Activated naive CD8-positive, alpha-beta T cell treated with anti-CD3 and anti-CD28 coated beads for 36 hours (primary cell): ENCODE results near the gene OR5H14. TPM values are rescaled to one million over a fixed set of nuclear protein-coding genes. Genes with fewer than 3 reads are reported as not detected.
"Not testable (repeated sequence)": the region's sequence is repeated elsewhere in the genome, so short reads cannot be mapped to it uniquely, and the experiment has no call there.

Experiments used
- DNase-seq: peaks from one replicate; pipeline ENCODE4 v3.0.0; 2021
- H3K27ac Mint-ChIP-seq: one replicate; pipeline ENCODE4 v1.8.0; 2022; ENCODE audit warnings: mild to moderate bottlenecking, moderate library complexity, mixed read lengths
- H3K27me3 Mint-ChIP-seq: one replicate; pipeline ENCODE4 v1.8.0; 2022; ENCODE audit warnings: mild to moderate bottlenecking, mixed read lengths
- H3K36me3 Mint-ChIP-seq: one replicate; pipeline ENCODE4 v1.8.0; 2021; ENCODE audit warnings: mild to moderate bottlenecking, mixed read lengths
- H3K4me1 Mint-ChIP-seq: one replicate; pipeline ENCODE4 v1.8.0; 2021; ENCODE audit warnings: mixed read lengths
- H3K4me3 Mint-ChIP-seq: one replicate; pipeline ENCODE4 v1.8.0; 2022; ENCODE audit warnings: mild to moderate bottlenecking, moderate library complexity, mixed read lengths
- H3K9me3 Mint-ChIP-seq: one replicate; pipeline ENCODE4 v1.8.0; 2022; ENCODE audit warnings: mixed read lengths
- total RNA-seq, 2 experiments: library from RNA; stranded (reverse); gene quantifications; one replicate each; pipeline ENCODE4 v1.2.3, GENCODE V29; 2021

OR5H14 gene
- not detected for total RNA-seq

DNA sequence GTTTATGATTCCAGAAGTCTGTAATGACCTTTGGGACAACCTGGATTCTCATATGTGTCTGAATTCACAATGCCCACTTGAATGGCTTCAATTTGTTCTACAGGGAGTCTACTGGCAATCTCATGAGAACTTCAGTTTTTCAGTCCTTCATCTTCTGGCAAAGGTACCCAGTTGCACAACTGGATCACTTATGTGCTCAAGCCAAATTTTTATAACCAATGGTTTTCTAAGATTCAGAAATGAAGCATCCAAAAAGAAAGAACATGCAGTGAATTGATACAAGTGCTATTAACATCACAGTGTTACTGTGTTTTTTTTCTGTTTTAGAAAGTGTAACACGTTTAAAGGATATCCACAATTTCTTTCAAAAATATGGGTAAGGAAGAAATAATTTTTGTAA, at the start of gene OR5H14:
Gene OR5H14, plus strand, starts transcription at position 301 of the 400 bp plus-strand sequence. CDS start 1,907 bp downstream, outside the sequence.
- no peaks in the 10 kb centered on the region for H3K4me1 Mint-ChIP-seq
- peaks cover 3% of the 10 kb centered on the region for H3K27me3 Mint-ChIP-seq
- no peak within 1 kb of the TSS for H3K27ac Mint-ChIP-seq
- H3K4me3 Mint-ChIP-seq = no peak within 1 kb of the TSS
- no peaks in the 10 kb centered on the region for H3K36me3 Mint-ChIP-seq
- no peak for DNase-seq
- peaks cover 3% of the 10 kb centered on the region for H3K9me3 Mint-ChIP-seq

DNA sequence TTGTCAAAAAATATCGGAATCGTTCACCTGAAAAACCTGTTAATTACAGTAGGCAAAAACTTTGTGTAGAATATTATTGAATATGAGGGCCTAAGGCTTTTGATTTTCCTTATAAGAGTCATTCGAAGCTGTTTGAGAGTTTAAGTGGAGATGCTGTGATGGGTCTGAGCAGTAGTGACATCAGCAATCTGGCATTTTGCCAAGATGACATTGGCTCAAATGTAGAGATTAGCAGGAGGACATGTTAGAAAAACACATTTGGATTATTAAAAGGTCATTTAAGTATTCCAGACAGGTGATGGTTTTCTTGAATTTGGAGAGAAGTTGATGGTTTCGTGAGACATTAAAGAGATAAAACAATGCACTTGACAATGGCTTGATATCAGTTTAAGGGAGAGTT, 47.4 kb upstream of the OR5H14 start:
- Mint-ChIP-seq H3K27me3 (peaks cover under 1% of the 10 kb centered on the region), H3K4me1 (no peaks in the 10 kb centered on the region), H3K36me3 (no peaks in the 10 kb centered on the region), H3K27ac (no peak overlapping the region), H3K4me3 (no peak overlapping the region), H3K9me3 (no peaks in the 10 kb centered on the region)
- DNase-seq = no peak

- H3K4me3 Mint-ChIP-seq = no peak overlapping the region
- peaks cover 5% of the 10 kb centered on the region for H3K27me3 Mint-ChIP-seq
- peaks cover 2% of the 10 kb centered on the region for H3K9me3 Mint-ChIP-seq
- H3K36me3 Mint-ChIP-seq = no peaks in the 10 kb centered on the region
- H3K4me1 Mint-ChIP-seq = no peaks in the 10 kb centered on the region
- DNase-seq = no peak
- H3K27ac Mint-ChIP-seq = no peak overlapping the region
These were observed 39.1 kb upstream of the OR5H14 start for GRCh38 chr3:98108162-98108561.

DNA sequence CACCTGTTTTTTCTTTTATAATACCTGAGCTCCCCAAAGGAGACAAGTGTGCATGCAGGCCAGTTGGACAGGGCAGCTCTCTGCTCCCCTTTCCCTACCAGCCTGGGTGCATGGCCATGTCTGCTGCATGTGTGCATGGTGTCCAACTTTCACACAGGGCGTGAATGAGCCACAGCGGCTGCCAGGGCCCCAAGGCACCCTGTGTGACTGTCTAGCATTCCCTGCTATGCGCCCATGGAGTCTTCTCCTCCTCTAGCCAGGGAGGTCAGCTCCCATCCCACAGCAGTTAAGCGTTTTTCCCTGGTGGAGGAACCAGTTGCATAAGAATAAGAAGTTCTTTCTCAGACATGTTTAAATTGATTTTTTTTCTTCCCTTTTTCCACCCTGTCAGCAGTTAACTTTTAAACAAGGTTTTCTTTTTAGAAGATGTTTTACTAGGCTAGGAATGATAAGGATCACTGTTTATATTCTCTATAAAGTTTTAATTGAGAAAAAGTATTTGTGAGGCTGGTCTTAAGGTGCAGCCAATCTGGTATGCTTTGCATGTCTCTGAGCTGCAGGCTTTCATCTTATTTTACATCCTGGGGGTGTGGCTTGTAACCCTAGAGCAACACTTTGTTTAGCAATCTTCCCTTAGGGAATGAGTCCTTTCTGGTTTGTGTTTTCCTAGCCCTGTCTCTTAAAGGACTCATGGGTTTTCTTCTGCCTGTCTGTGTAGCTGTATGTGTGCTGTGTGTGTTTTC, 37.3 kb upstream of the OR5H14 start:
- Mint-ChIP-seq H3K4me1 (no peaks in the 10 kb centered on the region), H3K4me3 (no peak overlapping the region), H3K9me3 (peaks cover 7% of the 10 kb centered on the region), H3K36me3 (no peaks in the 10 kb centered on the region), H3K27ac (no peak overlapping the region), H3K27me3 (peaks cover 5% of the 10 kb centered on the region)
- DNase-seq = no peak

- Mint-ChIP-seq H3K4me1 (no peaks in the 10 kb centered on the region), H3K27ac (no peak overlapping the region), H3K36me3 (no peaks in the 10 kb centered on the region), H3K9me3 (peaks cover 7% of the 10 kb centered on the region), H3K27me3 (peaks cover 3% of the 10 kb centered on the region), H3K4me3 (no peak overlapping the region)
- DNase-seq = no peak
These were observed 36.8 kb upstream of the OR5H14 start for GRCh38 chr3:98110550-98110908.

GRCh38 chr3:98114264-98114663, 33.0 kb upstream of the OR5H14 start:
- Mint-ChIP-seq H3K27me3 (peaks cover 6% of the 10 kb centered on the region), H3K27ac (no peak overlapping the region), H3K4me1 (no peaks in the 10 kb centered on the region), H3K9me3 (peaks cover 7% of the 10 kb centered on the region), H3K36me3 (no peaks in the 10 kb centered on the region), H3K4me3 (no peak overlapping the region)
- DNase-seq = no peak

GRCh38 chr3:98115717-98116116, 31.6 kb upstream of the OR5H14 start:
- Mint-ChIP-seq H3K4me1 (no peaks in the 10 kb centered on the region), H3K36me3 (no peaks in the 10 kb centered on the region), H3K4me3 (no peak overlapping the region), H3K27me3 (peaks cover 6% of the 10 kb centered on the region), H3K9me3 (peaks cover 7% of the 10 kb centered on the region), H3K27ac (no peak overlapping the region)
- DNase-seq = no peak

DNA sequence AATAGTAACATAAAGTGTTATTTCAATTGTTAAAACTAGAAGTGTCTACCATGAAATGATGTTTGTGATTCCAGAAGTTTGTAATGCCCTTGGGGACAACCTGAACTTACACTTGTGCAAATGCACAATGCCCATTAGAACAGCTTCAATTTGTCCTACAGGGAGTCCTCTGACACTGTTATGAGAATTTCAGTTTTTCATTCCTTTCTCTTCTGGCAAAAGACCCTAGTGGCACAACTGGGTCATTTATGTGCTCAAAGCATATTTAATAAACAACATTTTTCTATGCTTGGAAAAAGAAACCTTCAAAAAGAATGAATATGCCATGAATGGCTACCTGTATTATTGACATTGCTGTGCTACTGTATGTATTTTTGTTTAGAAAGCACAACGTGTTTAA, 16.9 kb upstream of the OR5H14 start, which contains the start of gene OR5H1:
Gene OR5H1, plus strand, starts transcription at position 301 of the 400 bp plus-strand sequence. CDS start 1,977 bp downstream, outside the sequence.
- no peaks in the 10 kb centered on the region for H3K4me1 Mint-ChIP-seq
- H3K27ac Mint-ChIP-seq = no peak within 1 kb of the TSS
- peaks cover 3% of the 10 kb centered on the region for H3K27me3 Mint-ChIP-seq
- no peak within 1 kb of the TSS for H3K4me3 Mint-ChIP-seq
- DNase-seq = no peak
- H3K9me3 Mint-ChIP-seq = no peaks in the 10 kb centered on the region
- no peaks in the 10 kb centered on the region for H3K36me3 Mint-ChIP-seq

DNA sequence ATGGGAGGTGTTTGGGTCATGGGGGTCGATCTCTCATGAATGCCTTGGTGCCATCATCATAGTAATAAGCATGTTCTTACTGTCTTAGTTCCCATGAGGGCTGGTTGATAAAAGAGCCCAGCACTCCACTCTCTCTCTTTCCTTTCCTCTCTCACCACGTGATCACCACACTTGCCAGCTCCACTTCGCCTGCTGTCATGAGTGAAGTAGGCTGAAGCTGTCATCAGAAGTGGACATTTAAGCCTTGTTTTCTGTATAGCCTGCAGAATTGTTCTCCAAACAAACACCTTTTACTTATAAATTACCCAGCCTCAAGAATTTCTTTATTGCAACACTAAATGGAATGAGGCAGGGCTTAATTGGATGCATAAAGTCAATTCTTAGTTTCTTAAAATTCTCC, 10.6 kb upstream of the OR5H14 start:
- no peak overlapping the region for H3K4me3 Mint-ChIP-seq
- no peak overlapping the region for H3K27ac Mint-ChIP-seq
- peaks cover 3% of the 10 kb centered on the region for H3K27me3 Mint-ChIP-seq
- H3K36me3 Mint-ChIP-seq = no peaks in the 10 kb centered on the region
- no peak for DNase-seq
- no peaks in the 10 kb centered on the region for H3K9me3 Mint-ChIP-seq
- no peaks in the 10 kb centered on the region for H3K4me1 Mint-ChIP-seq

GRCh38 chr3:98137826-98138557, 9.3 kb upstream of the OR5H14 start:
- not testable (repeated sequence) for H3K36me3 Mint-ChIP-seq, H3K4me3 Mint-ChIP-seq, H3K27me3 Mint-ChIP-seq

DNA sequence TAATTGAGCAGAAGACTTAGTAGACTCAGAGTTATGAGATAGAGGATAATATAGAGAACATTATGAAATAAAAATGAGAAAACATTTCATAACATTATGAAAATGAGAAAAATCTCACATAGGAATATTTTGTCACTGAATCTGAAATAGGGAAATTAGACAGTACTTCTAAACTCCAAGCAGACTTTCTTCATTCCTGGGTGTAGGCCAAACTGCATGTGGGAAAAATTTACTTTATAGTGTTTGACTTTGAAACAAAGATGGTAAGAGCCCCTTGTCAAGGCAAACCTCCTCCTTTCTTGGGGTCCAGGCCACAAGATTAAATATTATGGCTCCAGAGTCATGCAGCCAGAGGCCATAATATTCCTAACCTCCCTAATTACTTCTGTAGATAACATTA, 6.7 kb upstream of the OR5H14 start:
- Mint-ChIP-seq H3K4me1 (no peaks in the 10 kb centered on the region), H3K4me3 (no peak overlapping the region), H3K36me3 (no peaks in the 10 kb centered on the region)

More at GRCh38 chr3:98137826-98138557, 9.3 kb upstream of the OR5H14 start:
- H3K4me1 Mint-ChIP-seq, H3K9me3 Mint-ChIP-seq, H3K27ac Mint-ChIP-seq, DNase-seq: not testable (repeated sequence)

GRCh38 chr3:98148751-98149150, 1.5 kb downstream of the OR5H14 start:
- Mint-ChIP-seq H3K4me3 (no peak overlapping the region), H3K4me1 (no peaks in the 10 kb centered on the region), H3K27ac (no peak overlapping the region), H3K36me3 (no peaks in the 10 kb centered on the region), H3K27me3 (peaks cover 3% of the 10 kb centered on the region), H3K9me3 (peaks cover 3% of the 10 kb centered on the region)
- DNase-seq = no peak

More for the DNA sequence above, 6.7 kb upstream of the OR5H14 start:
- no peak for DNase-seq
- Mint-ChIP-seq H3K9me3 (no peaks in the 10 kb centered on the region), H3K27ac (no peak overlapping the region), H3K27me3 (no peaks in the 10 kb centered on the region)

DNA sequence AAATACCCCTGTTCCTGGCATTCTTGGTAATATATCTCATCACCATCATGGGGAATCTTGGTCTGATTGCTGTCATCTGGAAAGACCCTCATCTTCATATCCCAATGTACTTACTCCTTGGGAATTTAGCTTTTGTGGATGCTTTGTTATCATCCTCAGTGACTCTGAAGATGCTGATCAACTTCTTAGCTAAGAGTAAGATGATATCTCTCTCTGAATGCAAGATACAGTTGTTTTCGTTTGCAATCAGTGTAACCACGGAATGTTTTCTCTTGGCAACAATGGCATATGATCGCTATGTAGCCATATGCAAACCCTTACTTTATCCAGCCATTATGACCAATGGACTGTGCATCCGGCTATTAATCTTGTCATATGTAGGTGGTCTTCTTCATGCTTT, 2.2 kb downstream of the OR5H14 start:
- not testable (repeated sequence) for H3K4me1 Mint-ChIP-seq, H3K4me3 Mint-ChIP-seq, DNase-seq, H3K27ac Mint-ChIP-seq, H3K36me3 Mint-ChIP-seq, H3K9me3 Mint-ChIP-seq, H3K27me3 Mint-ChIP-seq

DNA sequence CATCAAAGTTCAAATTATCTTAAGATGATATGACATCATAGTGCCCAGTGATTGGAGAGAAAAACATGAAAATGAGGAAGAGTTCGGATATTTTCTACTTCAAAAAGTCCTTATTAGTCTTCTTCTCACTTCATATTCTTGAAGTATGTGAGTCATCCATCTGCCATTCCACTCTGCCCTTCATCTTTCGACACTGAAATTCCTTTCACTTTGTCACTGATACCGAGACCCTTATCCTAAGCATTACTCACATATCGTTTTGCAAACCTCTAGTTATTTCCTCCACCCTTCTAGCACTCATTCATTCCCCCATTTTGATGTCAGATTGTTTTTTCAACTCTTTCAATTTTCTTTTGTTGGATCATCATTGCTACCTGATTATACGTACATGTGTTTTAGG, 4.0 kb downstream of the OR5H14 start:
- Mint-ChIP-seq H3K27ac (no peak overlapping the region), H3K4me3 (no peak overlapping the region), H3K9me3 (peaks cover 3% of the 10 kb centered on the region), H3K4me1 (no peaks in the 10 kb centered on the region), H3K27me3 (peaks cover 3% of the 10 kb centered on the region), H3K36me3 (no peaks in the 10 kb centered on the region)
- no peak for DNase-seq

GRCh38 chr3:98166396-98166795, 19.1 kb downstream of the OR5H14 start, which contains the start of gene OR5H15:
TSS of gene OR5H15 (plus strand) at chr3:98166696. CDS start at chr3:98168700, 2,004 bp downstream.
- Mint-ChIP-seq H3K9me3 (no peaks in the 10 kb centered on the region), H3K27ac (no peak within 1 kb of the TSS), H3K4me1 (no peaks in the 10 kb centered on the region), H3K27me3 (peaks cover 12% of the 10 kb centered on the region), H3K4me3 (no peak within 1 kb of the TSS), H3K36me3 (no peaks in the 10 kb centered on the region)
- no peak for DNase-seq

DNA sequence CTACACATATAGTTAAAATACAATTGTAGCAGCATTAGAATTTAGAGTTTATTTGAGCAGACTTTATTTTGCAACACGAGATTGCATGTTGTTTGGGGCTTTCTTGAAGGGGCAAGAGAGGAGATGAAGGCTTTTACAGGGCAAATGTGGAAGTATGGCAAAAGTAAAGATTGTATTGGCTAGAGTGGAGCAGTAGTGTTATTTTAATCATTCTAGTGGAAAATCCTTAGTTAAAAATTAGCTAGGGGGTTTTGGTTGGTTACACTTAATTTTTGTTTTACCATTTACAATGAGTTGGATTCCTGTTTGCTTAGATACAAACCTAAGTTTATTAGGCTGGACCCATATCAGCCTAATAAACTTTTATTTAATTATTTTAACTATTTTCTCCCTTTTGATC, 23.8 kb downstream of the OR5H14 start:
- H3K27me3 Mint-ChIP-seq = peaks cover 9% of the 10 kb centered on the region
- H3K27ac Mint-ChIP-seq = no peak overlapping the region
- H3K4me3 Mint-ChIP-seq = no peak overlapping the region
- H3K36me3 Mint-ChIP-seq = no peaks in the 10 kb centered on the region
- no peak for DNase-seq
- no peaks in the 10 kb centered on the region for H3K4me1 Mint-ChIP-seq
- H3K9me3 Mint-ChIP-seq = peaks cover 6% of the 10 kb centered on the region
